Ascending aorta (tissue), 2 donors: ENCODE results near the gene DPYSL4. TPM values are rescaled to one million over a fixed set of nuclear protein-coding genes. Genes with fewer than 3 reads are reported as not detected.

Source experiments
- DNase-seq, 2 donors: peaks; one replicate each; pipeline ENCODE4 v3.0.0-alpha.2; 2019; ENCODE audit warnings: low spot score in 2 of 2
- H3K27ac ChIP-seq, 2 donors: fragments of 200-600 bp; sonication (generic); one replicate each; pipeline ENCODE4 v1.5.1; 2016 to 2017; ENCODE audit warnings: mild to moderate bottlenecking in 1 of 2
- H3K27me3 ChIP-seq: fragments of 200-600 bp; sonication (generic); one replicate; pipeline ENCODE4 v1.5.1; 2017
- H3K36me3 ChIP-seq, 2 donors: fragments of 200-600 bp; sonication (generic); one replicate each; pipeline ENCODE4 v1.5.1; 2016
- H3K4me1 ChIP-seq, 2 donors: fragments of 200-600 bp; sonication (generic); one replicate each; pipeline ENCODE4 v1.5.1; 2016 to 2017; ENCODE audit warnings: mild to moderate bottlenecking in 1 of 2
- H3K4me3 ChIP-seq, 2 donors: fragments of 200-600 bp; sonication (generic); one replicate each; pipeline ENCODE4 v1.5.1; 2016 to 2017; ENCODE audit warnings: mild to moderate bottlenecking in 1 of 2
- H3K9me3 ChIP-seq, 2 donors: fragments of 200-600 bp; sonication (generic); one replicate each; pipeline ENCODE4 v1.5.1; 2016
- intact Hi-C: fragments of 100-400 bp; cut with DNase I; formaldehyde crosslinking; loops from one replicate; pipeline ENCODE4 v1.15.1; 2023
- total RNA-seq: library from RNA; depleted of rRNA; stranded (reverse); fragments of >200 nt; gene quantifications from one replicate; pipeline ENCODE4 v1.1.0, GENCODE V29; 2016
- TF ChIP-seq, protein P1 (sequence below), 3 experiments: fragments of 200-600 bp in 2 of 3; fragments of 450-650 bp in 1 of 3; sonication (generic) in 2 of 3; IDR thresholded peaks; one replicate each; pipeline ENCODE4 v1.5.1; 2016 to 2019; ENCODE audit warnings: antibody characterized with exemption in 3 of 3, mild to moderate bottlenecking in 1 of 3, moderate library complexity in 1 of 3

Gene DPYSL4
- total RNA-seq, 1 donor from 2014 or later: not detected

- Histone ChIP-seq H3K4me1 (peaks cover 0 to 3% of the 10 kb centered on the region in 2 donors), H3K27ac (no peak overlapping the region), H3K36me3 (no peaks in the 10 kb centered on the region), H3K4me3 (no peak overlapping the region), H3K27me3 (no peaks in the 10 kb centered on the region), H3K9me3 (no peaks in the 10 kb centered on the region)
- DNase-seq: no peak
- TF ChIP-seq, protein P1, sequence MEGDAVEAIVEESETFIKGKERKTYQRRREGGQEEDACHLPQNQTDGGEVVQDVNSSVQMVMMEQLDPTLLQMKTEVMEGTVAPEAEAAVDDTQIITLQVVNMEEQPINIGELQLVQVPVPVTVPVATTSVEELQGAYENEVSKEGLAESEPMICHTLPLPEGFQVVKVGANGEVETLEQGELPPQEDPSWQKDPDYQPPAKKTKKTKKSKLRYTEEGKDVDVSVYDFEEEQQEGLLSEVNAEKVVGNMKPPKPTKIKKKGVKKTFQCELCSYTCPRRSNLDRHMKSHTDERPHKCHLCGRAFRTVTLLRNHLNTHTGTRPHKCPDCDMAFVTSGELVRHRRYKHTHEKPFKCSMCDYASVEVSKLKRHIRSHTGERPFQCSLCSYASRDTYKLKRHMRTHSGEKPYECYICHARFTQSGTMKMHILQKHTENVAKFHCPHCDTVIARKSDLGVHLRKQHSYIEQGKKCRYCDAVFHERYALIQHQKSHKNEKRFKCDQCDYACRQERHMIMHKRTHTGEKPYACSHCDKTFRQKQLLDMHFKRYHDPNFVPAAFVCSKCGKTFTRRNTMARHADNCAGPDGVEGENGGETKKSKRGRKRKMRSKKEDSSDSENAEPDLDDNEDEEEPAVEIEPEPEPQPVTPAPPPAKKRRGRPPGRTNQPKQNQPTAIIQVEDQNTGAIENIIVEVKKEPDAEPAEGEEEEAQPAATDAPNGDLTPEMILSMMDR (IDR thresholded peaks at IDR 0.05): no peak
- intact Hi-C loops: no loop called here
These were observed 21.2 kb upstream of the DPYSL4 start for GRCh38 chr10:132165416-132165980.

DNA sequence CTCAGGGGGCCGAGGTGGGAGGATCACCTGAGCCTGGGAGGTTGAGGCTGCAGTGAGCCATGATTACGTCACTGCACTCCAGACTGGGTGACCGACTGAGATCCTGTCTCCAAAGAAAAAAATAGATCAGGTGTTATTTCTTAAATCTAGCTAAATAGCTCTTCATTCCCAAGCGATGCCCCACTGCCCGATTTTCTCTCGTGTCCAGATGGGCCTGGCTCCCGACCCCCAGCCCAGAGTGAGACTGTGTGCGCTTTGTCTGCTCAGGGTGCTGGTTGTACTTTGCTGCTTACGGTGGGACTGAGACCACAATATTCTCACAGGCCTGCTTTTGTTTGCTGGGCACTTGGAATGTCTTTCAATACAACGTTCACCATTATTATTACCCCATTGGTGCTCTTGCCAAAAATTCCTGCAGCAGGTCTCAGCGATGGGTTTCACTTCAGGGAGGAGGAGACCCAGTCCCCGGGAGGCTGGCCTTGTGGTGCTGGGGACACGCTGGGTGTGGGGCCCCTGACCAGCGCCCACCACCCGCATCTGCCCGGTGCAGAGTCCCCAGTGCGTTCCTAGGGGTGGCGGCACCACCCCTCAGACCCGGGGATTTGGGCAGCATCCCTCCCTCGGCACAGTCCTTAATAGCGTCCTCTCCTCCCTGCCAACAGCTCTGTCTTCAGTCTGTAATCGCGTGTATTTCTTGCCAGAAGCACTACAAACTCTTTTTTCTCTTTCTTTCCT, 20.4 kb upstream of the DPYSL4 start:
- H3K27ac ChIP-seq: no peak overlapping the region
- H3K4me3 ChIP-seq: no peak overlapping the region
- DNase-seq: no peak
- H3K27me3 ChIP-seq: no peaks in the 10 kb centered on the region
- peaks cover 0 to 3% of the 10 kb centered on the region in 2 donors for H3K4me1 ChIP-seq
- intact Hi-C loops: no loop called here
- TF ChIP-seq, protein P1 (IDR thresholded peaks at IDR 0.05): no peak
- no peaks in the 10 kb centered on the region for H3K9me3 ChIP-seq
- H3K36me3 ChIP-seq: no peaks in the 10 kb centered on the region

- H3K4me3 ChIP-seq: no peak overlapping the region
- intact Hi-C loops: no loop called here
- DNase-seq: no peak
- TF ChIP-seq, protein P1 (IDR thresholded peaks at IDR 0.05): no peak
- H3K27me3 ChIP-seq: no peaks in the 10 kb centered on the region
- no peak overlapping the region for H3K27ac ChIP-seq
- no peaks in the 10 kb centered on the region for H3K36me3 ChIP-seq
- no peaks in the 10 kb centered on the region for H3K9me3 ChIP-seq
- no peaks in the 10 kb centered on the region for H3K4me1 ChIP-seq
These were observed 19.6 kb upstream of the DPYSL4 start for GRCh38 chr10:132167041-132167674.

DNA sequence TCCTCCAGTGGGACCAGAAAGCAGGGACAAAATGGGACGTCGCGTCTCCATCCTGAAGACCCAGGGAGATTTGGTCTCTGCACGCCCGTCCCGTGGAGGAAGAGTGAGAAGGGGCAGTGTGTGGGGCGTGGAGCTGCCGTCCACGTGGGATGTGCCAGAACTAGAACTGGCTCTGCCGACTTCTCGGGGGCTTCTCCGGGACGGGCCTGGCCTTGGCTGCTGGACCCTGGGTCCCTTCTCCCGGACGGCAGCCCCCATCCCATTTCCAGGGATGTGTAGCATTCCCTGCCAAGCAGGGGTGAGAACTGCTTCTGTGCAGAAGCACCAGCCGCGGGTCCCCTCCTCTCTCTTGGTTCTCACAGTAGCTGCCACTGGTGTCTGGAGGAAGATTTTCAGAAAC, 18.8 kb upstream of the DPYSL4 start:
- DNase-seq: no peak
- H3K27ac ChIP-seq: no peak overlapping the region
- intact Hi-C loops: no loop called here
- H3K36me3 ChIP-seq: no peaks in the 10 kb centered on the region
- H3K27me3 ChIP-seq: no peaks in the 10 kb centered on the region
- H3K4me3 ChIP-seq: no peak overlapping the region
- TF ChIP-seq, protein P1 (IDR thresholded peaks at IDR 0.05): no peak
- no peaks in the 10 kb centered on the region for H3K9me3 ChIP-seq
- H3K4me1 ChIP-seq: no peaks in the 10 kb centered on the region

DNA sequence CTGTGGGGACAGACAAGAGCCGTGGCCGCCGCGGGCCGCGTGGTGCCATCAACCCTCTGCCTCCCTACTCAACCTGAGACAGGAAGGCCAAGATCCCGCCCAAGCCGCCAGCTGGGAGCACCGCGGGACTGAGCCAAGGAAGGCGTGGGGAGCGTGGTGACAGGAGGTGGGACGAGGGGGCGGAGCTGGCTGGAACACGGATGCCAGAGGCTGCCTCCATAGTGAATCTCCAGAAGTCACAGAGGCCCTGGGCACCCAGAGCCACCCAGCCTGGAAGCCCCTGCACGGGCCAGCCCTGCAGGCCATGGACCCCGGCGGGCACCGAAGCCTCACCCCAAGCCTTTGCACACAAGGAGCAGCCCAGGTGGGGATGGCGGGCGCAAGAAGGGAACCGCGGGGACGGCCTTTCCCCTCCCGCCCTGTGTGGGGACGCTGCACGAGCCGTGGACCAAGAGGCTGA, 18.1 kb upstream of the DPYSL4 start:
- no peaks in the 10 kb centered on the region for H3K27me3 ChIP-seq
- intact Hi-C loops: no loop called here
- no peak overlapping the region for H3K4me3 ChIP-seq
- no peaks in the 10 kb centered on the region for H3K4me1 ChIP-seq
- no peaks in the 10 kb centered on the region for H3K36me3 ChIP-seq
- H3K9me3 ChIP-seq: no peaks in the 10 kb centered on the region
- H3K27ac ChIP-seq: no peak overlapping the region
- TF ChIP-seq, protein P1 (IDR thresholded peaks at IDR 0.05): no peak
- DNase-seq: no peak
